Measurements from ENCODE around the gene EPHA1. TPM values are rescaled to one million over a fixed set of nuclear protein-coding genes. Genes with fewer than 3 reads are reported as not detected.

The EPHA1 gene
- total and polyA plus RNA-seq, 12 donors, result 0.12 to 0.73 (median 0.39) TPM; not detected in 9

- Histone ChIP-seq H3K4me3 (peak overlapping the region in 7 of 10 donors; percentile 88 to 100 (median 95)), H3K4me1 (peaks cover 11 to 81% (median 66%) of the 10 kb centered on the region in 9 donors), H3K9me3 (no peaks in the 10 kb centered on the region), H3K27me3 (no peaks in the 10 kb centered on the region), H3K27ac (peak overlapping the region in 8 of 10 donors; percentile 20 to 100 (median 98)), H3K36me3 (peaks cover 0 to 68% (median 13%) of the 10 kb centered on the region in 9 donors)
- intact Hi-C loops (cut with DNase I), result loop anchor here in 4 of 10 donors (5.0 to 10.0 kb wide), 4 partner anchors 33 to 122 kb away; partner anchors contain the start of gene GSTK1 (in 2 of the 4)
- 53 to 60% methylated on average over 5 of the region's 5 CpGs for WGBS, 2 donors
- TF ChIP-seq CTCF (IDR thresholded peaks at IDR 0.05), result no peak
- ATAC-seq (no peak), DNase-seq (no peak)
Measured at GRCh38 chr7:143384148-143384547, 24.5 kb downstream of the EPHA1 start.

GRCh38 chr7:143383642-143383957 lies 25.1 kb downstream of the EPHA1 start:
- no peaks in the 10 kb centered on the region for H3K9me3 ChIP-seq
- H3K27ac ChIP-seq, result peak overlapping the region in 8 of 10 donors; percentile 20 to 100 (median 100)
- DNase-seq (no peak), ATAC-seq (no peak)
- no peaks in the 10 kb centered on the region for H3K27me3 ChIP-seq
- H3K4me1 ChIP-seq, result peaks cover 11 to 82% (median 68%) of the 10 kb centered on the region in 9 donors
- H3K4me3 ChIP-seq, result peak overlapping the region in 8 of 10 donors; percentile 79 to 100 (median 94)
- 57 to 71% methylated on average over 1 of the region's 1 CpG for WGBS, 2 donors
- TF ChIP-seq CTCF (IDR thresholded peaks at IDR 0.05), result no peak
- intact Hi-C loops (cut with DNase I), result loop anchor here in 4 of 10 donors (5.0 to 10.0 kb wide), 4 partner anchors 34 to 121 kb away; partner anchors contain the start of gene GSTK1 (in 2 of the 4)
- H3K36me3 ChIP-seq, result peaks cover 0 to 63% (median 8%) of the 10 kb centered on the region in 9 donors

DNA sequence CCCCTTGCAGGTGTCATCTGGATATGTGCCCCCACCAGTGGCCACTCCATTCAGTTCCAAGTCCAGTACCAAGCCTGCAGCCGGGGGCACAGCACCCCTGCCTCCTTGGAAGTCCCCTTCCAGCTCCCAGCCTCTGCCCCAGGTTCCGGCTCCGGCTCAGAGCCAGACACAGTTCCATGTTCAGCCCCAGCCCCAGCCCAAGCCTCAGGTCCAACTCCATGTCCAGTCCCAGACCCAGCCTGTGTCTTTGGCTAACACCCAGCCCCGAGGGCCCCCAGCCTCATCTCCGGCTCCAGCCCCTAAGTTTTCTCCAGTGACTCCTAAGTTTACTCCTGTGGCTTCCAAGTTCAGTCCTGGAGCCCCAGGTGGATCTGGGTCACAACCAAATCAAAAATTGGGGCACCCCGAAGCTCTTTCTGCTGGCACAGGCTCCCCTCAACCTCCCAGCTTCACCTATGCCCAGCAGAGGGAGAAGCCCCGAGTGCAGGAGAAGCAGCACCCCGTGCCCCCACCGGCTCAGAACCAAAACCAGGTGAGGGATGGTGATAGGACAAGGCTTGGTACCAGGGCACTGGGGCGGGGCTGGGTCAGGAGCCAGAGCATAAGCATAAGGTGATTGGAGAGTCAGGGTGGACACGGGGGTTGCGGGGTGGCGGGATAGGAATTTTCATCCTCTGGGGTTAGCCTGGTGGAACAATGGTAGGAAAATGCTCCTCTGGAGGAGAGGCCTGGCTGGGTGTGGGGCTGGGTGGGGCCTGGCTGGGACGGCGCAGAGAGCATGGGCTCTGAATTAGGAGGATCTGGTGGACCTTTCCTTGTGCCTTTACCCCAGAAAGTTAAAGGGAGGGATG lies 25.6 kb downstream of the EPHA1 start:
- no peak for DNase-seq
- H3K36me3 ChIP-seq, result peaks cover 0 to 57% (median 2%) of the 10 kb centered on the region in 9 donors
- 70% methylated on average over 15 of the region's 15 CpGs for WGBS, 2 donors
- peak overlapping the region in 9 of 10 donors; percentile 97 to 100 (median 100) for H3K27ac ChIP-seq
- peak overlapping the region in 9 of 10 donors; percentile 79 to 100 (median 95) for H3K4me3 ChIP-seq
- H3K4me1 ChIP-seq, result peaks cover 11 to 82% (median 68%) of the 10 kb centered on the region in 9 donors
- no peak for ATAC-seq
- H3K27me3 ChIP-seq, result no peaks in the 10 kb centered on the region
- H3K9me3 ChIP-seq, result no peaks in the 10 kb centered on the region
- intact Hi-C loops (cut with DNase I), result loop anchor here in 4 of 10 donors (5.0 to 10.0 kb wide), 4 partner anchors 34 to 121 kb away; partner anchors contain the start of gene GSTK1 (in 2 of the 4)
- TF ChIP-seq CTCF (IDR thresholded peaks at IDR 0.05), result no peak

DNA sequence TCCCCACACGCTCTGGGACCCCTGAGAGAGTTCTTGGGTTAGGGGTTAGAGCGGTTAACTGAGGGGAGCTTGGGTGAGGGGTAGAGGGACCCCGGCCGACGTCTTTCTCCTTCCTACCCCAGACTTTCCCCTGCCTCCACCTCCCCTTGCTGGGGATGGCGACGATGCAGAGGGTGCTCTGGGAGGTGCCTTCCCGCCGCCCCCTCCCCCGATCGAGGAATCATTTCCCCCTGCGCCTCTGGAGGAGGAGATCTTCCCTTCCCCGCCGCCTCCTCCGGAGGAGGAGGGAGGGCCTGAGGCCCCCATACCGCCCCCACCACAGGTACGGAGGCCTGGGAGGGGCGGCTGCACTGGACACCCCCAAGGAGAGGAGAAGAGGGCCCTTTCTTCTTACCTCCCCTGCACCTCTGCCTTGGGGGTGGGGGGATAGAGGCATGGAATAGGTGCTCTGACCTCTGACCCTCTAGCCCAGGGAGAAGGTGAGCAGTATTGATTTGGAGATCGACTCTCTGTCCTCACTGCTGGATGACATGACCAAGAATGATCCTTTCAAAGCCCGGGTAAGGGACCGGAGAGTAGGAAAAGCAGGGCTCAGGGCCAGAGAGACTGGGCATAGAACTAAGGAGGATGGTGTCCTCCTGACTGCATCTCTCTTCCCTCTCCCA lies 26.4 kb downstream of the EPHA1 start:
- intact Hi-C loops (cut with DNase I), result loop anchor here in 4 of 10 donors (5.0 to 10.0 kb wide), 4 partner anchors 35 to 120 kb away; partner anchors contain the start of gene GSTK1 (in 2 of the 4)
- WGBS, 2 donors, result 6 to 14% methylated on average over 19 to 21 of the region's 21 CpGs
- peak overlapping the region; percentile 79 to 100 (median 96) for H3K4me3 ChIP-seq
- H3K27me3 ChIP-seq, result no peaks in the 10 kb centered on the region
- H3K36me3 ChIP-seq, result peaks cover 0 to 49% (median 0%) of the 10 kb centered on the region in 9 donors
- ATAC-seq (no peak), DNase-seq (no peak)
- H3K4me1 ChIP-seq, result peaks cover 10 to 82% (median 63%) of the 10 kb centered on the region in 9 donors
- H3K27ac ChIP-seq, result peak overlapping the region; percentile 97 to 100 (median 100)
- no peaks in the 10 kb centered on the region for H3K9me3 ChIP-seq
- TF ChIP-seq CTCF (IDR thresholded peaks at IDR 0.05), result no peak

All from heart right ventricle (tissue), 16 donors.